B cell (primary cell): ENCODE results near the gene MAP3K14.

Source experiments
- CTCF ChIP-seq: fragments of 200-600 bp; IDR thresholded peaks from one replicate; pipeline ENCODE4 v1.8.0; 2022; ENCODE audit warnings: antibody characterized with exemption, mild to moderate bottlenecking
- EZH2 ChIP-seq: IDR thresholded peaks from 2 replicates; pipeline ENCODE4 v1.6.1; 2012; ENCODE audit warnings: borderline replicate concordance, low read depth, mild to moderate bottlenecking, moderate library complexity, low read length; ENCODE audit not compliant: insufficient read depth, poor library complexity, severe bottlenecking

GRCh38 chr17:45286286-45286685 is 30.5 kb downstream of the MAP3K14 start:
- TF ChIP-seq CTCF (no peak), EZH2 (no peak)
